HG03097 (cell line): ENCODE data around the gene ARHGAP8.

Source experiments
- ATAC-seq: cut with Tn5 transposase; IDR thresholded peaks from one replicate; pipeline ENCODE4 v1.9.1; 2021; ENCODE audit not compliant: unreplicated experiment, low FRiP score

ARHGAP8 gene

DNA sequence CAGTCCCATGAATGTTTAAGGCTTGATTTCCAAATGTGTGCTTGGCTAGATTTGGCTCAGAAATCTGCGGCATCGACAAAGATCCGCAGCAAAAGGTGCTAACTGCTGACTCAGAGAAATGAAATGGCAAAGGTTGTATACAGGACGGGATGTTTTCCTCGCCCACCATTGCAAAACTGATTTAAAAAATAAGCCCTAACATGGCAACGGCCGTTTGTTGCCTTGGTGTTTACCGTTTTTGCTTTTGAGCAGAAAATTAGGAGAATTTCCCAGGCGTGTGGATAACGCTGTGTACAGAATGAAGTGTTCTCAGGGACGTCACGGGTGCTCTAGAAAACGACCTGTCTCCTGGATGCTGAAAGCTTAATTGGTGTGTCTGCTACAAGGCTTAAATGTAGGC lies 70.2 kb downstream of the ARHGAP8 start:
- ATAC-seq, result no peak

DNA sequence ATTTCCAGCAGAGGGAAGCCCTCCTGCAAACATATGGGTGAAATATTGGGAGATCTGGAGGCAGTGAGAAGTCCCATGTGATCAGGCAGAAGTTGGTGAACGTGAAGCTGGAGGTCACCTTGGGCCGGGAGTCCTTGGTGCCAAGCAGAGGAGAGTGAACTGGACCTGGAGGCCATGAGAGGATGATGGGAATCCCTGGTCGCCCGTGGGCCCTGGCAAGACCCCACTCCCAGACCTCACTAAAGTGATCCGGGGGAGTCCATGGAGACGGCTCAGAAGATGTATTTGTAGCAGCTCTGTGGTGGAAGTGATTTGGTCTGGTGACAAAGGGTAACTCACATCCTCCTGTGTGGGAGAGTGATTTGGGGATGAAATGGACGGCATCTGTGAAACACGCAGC lies 71.0 kb downstream of the ARHGAP8 start:
- no peak for ATAC-seq

DNA sequence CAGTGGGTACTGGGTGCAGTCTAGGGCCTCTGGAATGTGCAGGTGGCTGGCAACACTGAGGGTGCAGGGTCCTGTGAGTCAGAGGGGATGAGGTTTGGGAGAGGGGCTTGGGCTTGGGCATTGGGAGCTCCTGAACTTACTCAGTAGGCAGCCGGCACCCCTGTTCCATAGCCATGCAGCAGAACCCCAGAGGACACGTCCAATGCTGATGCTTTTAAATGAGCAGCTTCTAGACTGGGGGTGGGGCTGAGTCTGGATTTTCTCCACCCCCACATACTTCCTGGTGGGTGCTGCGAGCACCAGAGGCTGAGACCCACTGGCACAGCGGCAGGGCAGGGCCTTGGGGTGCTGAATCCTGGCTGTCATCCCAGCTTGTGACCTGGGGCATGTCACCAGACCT lies 71.4 kb downstream of the ARHGAP8 start:
- no peak for ATAC-seq

DNA sequence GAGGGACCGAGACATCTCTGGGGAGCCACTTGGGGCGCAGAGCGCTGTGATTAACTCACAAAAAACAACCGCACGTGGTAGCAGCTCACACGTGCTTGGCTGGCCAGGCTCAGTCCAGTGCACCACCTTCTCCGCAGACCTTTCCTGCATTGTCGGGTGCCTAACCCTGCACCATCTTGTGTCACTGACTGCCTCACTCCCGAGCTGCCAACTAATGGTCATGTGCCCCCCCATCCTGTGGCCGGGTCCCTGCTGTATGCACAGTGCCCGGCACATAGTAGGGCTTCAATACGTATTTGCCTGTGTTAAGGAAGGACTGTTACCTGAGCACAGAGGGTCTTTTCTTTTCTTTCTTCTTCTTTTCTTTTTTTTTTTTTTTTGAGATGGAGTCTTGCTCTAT lies 71.9 kb downstream of the ARHGAP8 start:
- no peak for ATAC-seq

DNA sequence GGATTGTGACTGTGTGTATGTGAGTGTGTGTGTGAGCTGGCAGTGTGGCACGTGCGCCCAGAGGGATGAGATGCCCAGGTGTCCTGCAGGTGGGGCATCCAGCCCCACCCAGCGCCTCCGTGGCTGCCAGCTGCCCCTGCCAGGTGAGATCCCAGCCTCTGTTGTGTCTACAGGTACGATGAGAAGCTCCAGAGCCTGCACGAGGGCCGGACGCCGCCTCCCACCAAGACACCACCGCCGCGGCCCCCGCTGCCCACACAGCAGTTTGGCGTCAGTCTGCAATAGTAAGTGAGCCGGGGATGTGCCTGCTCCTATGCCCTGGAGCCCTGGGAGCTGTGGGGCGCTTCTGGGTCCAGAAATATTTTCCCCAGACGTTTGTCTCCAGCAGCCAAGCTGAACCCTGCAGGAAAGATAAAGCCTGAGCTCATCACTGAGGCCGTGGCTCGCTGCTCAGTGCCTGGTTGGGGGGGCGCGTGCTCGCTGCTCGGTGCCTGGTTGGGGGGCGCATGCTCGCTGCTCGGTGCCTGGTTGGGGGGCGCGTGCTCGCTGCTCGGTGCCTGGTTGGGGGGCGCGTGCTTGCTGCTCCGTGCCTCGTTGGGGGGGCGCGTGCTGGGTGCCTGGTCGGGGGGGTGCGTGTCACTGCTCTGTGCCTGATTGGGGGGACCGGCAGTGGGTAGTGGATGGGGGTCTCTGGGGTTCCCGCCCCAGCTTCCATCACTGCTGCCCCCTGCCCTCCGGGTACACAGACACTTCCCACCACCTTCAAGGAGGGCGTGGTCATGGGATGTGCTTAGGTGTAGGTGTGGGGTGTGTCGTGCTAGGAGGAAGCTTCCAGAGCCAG lies 73.2 kb downstream of the ARHGAP8 start:
- no peak for ATAC-seq

DNA sequence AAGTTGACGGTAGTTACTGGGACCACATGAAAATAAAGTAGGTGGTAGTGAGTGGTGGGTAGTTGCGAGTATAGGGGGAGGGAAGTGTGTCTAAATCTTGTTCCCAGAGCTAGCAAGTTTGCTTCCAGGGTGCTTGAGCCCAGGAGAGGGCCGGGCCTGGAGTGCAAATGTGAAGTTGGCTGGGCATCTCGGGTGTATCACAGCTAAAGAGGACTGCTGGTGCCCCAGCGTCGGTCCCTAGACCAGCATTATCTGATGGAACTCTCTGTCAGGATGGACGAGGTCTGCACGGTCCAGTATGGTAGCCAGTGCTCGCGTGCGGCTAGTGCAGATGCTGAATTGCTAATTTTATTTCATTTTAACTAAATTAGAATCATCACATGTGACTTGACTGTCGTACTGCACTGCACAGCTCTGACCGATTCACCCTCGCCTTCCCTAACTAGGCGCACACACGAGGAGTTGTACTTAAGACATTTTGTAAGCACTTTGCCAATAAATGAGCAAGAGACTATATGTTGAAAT lies 75.4 kb downstream of the ARHGAP8 start:
- no peak for ATAC-seq

DNA sequence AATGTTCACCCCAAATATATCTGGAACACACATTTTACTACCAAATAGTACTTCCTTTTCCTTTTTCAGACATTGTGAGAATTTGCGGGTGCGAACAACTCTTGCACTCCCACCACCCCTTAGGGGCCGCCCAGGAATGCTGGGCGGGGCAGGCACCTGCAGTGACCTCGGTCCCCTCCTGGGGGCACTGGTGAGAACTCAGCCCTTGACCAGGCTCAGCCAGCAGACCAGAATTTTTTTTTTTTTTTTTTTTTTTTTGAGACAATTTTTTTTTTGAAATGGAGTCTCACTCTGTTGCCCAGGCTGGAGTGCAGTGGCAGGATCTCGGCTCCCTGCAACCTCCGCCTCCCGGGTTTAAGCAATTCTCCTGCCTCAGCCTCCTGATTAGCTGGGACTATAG lies 75.8 kb downstream of the ARHGAP8 start:
- ATAC-seq, result no peak

DNA sequence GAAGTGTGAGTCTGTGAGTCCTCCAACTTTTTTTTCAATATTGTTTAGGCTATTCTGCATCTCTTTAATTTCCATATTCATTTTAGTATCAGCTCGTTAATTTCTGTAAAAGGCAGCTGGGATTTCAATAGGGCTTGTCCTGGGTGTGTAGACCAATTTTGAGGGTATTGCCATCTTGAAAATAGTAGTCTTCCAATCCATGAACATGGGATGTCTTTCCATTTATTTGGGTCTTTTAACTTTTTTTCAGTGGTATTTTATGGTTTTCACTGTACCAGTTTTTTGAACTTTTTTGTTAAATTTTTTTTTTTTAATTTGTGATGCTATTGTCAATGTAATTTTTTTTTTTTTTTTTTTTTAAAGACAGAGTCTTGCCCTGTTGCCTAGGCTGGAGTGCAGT lies 79.5 kb downstream of the ARHGAP8 start:
- ATAC-seq, result no peak

DNA sequence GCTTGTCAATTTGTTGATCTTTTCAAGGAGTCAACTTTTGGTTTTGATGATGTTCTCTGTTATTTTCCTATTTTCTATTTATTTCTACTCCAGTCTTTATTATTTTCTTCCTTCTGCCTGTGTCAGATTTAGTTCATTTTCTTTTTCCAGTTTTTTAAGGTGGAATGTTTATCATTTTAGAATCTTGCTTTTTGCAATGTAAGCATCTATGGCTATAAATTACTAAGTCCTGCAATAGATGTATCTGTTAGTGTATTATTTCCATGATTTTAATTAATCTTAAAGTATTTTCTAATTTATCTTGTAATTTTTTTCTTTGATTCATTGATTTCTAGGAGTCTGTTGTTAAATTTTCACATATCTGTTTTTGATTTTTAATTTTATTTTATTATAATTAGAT lies 81.7 kb downstream of the ARHGAP8 start:
- ATAC-seq, result no peak

DNA sequence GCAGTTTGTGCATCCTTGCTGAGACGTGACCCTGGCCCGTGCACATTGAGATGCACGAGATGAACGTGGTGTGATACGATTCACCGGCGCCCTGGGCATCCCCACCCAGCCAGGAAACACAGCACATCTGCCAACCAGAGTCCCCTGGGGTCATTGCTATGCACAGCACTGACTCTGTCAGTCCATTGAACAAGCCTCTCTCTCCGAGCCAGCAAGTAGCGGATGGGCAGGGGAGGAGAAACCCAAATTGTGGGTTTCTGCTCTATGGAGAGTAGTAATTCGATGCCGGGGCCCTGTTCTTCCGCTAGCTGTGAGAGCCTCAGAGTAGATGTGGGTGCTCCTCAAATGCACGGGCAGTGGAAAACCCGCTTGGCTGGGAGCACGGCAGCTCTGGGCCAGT lies 85.1 kb downstream of the ARHGAP8 start:
- ATAC-seq, result no peak

DNA sequence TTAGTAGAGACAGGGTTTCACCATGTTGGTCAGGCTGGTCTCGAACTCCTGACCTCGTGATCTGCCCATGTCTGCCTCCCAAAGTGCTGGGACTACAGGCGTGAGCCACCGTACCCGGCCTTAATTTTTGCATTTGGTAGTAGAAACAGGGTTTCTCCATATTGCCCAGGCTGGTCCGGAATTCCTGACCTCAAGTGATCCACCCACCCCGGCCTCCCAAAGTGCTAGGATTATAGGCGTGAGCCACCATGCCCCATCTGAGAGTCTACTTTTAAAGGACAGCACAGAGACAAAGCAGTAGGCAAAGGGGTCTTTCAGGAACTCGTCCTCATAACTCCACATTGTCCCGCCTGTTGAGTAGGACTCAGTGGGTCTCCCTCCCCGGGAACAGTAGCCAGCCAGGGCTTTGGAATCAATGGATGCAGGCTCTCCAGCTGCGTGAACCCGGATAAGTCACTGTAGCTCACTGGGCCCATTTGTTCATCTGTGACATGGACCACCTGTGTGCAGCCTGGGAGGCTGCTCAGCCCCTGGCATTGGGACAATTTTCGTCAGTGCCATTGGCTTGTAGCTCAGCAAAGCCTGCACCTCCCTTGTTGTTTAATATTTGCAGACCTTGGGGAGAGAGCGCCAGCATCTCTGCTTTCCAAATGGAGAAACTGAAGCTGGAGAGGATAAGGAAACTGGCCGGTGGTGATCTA lies 86.1 kb downstream of the ARHGAP8 start:
- no peak for ATAC-seq

DNA sequence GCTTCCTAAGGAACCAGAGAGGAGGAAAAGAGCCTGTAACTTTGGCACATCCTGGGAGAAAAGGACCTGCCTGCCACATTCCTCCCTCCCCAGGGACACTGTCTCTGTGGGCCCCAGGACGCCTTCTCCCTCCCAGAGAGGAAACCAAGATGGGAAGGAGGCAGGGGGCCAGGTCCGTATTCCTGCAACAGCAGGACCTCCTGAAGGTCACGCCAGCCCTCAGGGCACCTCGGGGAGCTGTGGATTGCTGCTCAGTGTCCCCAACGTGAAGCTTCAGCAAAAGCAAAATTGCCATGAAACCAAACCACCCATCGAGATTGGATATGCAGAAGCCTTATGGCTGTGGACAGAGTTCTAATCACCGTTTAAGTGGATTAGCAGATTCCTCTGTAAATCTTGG lies 86.7 kb downstream of the ARHGAP8 start:
- no peak for ATAC-seq

DNA sequence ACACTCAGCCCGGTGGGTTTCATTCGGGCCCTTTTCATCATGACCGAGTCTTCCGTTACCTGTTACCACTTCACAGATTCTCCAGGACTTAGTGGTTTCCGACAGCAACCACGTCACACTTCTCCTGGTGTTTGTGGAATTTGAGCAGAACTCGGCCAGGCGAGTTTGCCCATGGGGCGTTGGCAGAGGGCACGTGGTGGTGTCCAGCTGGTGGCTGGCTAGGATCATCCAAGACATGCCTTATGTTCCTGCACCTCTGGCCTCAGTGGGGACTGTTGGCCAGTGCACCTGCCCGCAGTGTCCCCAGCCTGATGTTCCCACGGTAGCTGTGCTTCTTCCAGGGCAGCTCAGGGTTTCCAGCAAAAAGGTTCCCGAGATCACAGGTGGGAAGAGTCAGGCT lies 87.3 kb downstream of the ARHGAP8 start:
- no peak for ATAC-seq

DNA sequence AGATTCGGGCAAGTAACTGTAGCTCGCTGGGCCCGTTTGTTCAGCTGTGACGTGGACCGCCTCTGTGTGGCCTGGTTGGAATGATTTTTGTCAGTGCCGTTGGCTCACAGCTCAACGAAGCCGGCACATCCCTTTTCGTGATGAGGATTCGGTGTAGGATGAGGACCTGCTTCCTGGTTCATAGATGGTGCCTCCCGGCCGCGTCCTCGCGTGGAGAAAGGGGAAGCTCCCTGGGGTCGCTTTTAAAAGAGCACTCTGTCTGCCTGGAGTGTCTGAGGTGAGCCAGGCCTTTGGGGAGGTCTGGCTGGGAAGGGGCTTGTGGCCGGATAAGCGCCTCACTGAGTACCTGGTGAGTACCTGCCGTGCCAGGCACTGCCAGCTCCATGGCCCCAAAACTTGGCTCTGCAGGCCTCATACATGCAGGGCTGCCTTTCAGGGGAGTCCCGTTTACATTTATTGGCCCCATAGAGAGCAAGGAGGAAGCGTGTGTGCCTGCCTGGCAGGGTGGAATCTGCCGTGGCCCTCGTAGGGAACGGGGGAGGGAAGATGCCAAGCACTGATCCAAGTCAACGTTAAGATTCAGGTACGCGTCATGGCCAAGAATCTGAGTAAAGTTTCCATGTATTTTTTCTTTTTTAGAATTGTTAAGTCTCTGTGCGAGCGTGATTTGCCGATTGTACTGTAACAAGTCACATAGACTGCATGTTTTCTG lies 88.4 kb downstream of the ARHGAP8 start:
- ATAC-seq, result no peak

DNA sequence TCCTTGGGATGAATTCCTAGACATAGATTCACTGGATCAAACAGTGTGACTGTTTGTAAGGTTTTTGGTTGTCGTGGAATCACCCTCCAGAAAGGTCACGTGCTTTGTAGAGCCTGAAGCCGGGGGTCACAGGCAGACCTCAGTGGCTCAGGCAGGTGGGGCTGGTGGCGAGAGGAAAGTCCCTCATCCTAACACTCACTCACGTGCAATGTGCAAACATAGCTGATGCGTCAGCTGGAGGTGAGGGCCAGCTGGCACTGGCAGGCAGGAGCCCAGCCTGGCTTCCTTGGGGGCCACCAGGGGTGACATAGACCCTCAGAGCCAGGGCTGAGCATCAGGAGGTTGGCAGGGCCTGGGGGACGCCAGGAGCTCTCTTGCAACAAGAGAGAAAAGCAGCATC lies 90.0 kb downstream of the ARHGAP8 start:
- ATAC-seq, result no peak

DNA sequence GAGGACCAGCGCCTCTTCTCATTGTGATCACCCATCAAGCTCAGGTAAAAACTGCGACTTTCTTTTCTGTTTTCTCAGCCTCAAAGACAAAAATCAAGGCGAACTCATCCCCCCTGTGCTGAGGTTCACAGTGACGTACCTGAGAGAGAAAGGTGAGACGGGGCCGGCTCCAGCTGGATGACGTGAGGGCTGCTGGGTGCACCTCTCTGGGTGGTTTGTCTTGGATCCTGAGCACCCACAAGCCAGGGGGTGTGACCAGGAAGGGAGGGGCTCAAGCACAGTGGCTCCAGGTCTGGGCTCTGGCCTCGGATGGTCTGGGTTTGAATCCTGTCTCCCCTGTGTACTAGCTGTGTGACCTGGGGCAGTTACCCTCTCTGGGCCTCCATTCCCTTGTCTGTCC lies 92.8 kb downstream of the ARHGAP8 start:
- ATAC-seq, result no peak

DNA sequence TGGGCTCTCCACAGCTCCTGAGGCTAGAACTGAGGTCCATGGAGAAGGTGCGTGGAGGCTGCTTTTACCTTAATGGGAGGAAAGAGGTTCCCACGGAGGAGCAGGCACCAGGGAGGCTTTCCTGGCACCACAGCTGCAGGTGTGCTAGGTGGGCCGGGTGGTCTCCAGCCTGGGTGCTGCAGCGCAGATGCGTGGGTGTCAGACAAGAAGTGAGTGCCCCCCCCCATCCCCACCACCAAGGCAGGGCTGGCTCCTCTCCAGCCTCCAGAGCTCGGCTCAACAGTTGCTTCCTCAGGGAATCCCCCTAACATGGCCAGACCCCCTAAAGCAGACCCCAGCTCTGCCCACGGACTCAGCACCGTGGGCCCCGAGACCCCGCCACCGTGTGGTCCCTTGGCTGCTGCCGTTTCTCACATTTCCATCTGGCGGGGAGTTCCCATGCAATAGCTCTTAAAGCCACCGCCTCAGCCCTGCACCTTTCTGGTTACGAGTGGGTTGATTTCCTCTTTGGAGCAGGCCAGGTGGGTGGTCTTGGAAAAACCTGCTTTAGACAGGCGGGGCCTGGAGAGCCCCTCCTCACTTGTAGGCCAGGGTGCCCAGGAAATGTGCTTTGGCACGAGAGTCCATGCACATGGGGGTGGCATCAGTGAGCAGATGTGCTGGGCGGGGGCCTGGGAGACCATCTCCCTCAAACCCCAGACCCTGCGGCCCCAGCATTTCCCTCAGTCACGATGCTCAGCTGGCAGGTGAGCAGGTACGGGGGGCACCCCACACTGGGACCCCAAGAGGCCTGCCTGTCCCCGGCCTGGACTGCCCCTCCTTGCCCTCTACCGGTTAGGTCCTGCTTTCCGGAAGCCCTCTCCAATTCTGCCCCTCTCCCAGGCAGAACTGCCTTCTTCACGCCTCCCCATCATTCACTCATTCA lies 93.7 kb downstream of the ARHGAP8 start:
- no peak for ATAC-seq

DNA sequence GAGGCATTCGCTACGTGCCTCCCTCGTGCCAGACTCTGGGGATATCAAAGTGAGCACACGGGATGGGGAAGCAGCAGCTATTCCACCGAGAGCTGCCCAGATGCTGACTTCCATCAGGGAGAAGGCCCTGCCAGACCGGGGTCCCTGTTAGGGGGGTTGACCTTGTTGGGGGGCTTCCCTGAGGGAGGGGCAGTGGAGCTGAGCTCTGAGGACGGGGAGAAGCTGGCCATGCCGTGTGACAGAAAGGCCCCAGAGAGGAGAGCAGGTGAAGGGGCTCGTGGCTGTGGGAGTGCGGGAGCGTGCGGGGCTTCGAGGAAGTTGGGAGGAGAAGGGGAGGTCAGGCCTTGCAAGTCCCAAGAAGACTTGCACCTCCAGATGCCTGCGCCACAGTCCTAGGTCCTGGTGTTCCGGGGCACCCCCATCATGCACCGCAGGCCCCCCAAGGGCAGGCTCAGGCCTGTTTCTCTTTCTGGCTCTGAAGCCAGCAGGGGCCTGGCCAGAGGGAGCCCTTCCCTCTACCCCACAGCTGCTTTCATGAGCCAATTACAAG lies 94.4 kb downstream of the ARHGAP8 start:
- no peak for ATAC-seq

DNA sequence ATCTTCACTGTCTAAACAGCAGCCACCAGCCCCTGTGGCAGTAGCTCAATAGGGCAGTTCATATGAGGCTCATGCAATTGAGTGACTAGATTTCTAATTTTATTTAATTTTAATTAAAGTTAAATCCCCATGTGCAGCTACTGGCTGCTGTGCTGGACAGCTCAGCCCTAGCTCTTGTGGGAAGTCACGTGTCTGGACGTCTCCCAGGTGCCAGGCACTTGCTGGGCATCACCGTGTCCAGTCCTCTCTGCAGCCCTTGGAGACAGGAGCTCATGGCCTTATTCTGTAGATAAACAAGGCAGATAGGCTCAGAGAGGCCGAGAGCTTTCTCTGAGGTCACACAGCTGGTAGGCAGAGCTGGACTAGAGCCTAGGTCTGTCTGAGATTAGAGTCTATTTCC lies 95.0 kb downstream of the ARHGAP8 start:
- no peak for ATAC-seq

DNA sequence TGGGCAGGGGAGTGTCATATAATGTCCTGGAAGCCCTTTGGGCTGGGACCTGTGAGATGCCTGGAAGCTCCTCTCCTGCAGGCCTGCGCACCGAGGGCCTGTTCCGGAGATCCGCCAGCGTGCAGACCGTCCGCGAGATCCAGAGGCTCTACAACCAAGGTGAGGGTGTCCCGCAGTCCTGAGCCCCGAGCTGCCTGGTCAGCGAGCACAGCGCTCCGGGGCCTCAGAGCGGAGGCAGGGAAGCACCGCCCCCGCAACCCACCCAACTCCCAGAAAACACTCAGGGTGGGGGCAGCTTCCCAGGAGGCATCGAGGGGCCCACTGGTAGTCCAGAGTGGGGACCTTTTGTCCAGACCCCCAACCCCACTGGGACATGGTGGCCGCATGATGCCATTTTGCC lies 95.5 kb downstream of the ARHGAP8 start:
- no peak for ATAC-seq
